GM13976 (cell line): ENCODE results near the gene RSRC1.

Experiments used
- DNase-seq: peaks from one replicate; pipeline ENCODE4 v3.0.0; 2012; ENCODE audit warnings: low spot score
- in situ Hi-C: fragments of 300-500 bp; cut with MboI; formaldehyde crosslinking; loops from one replicate; pipeline ENCODE4 v1.12.0; 2022; ENCODE audit warnings: low sequenced_read_pairs, mixed read lengths, inconsistent platforms; ENCODE audit not compliant: unreplicated experiment
- TF ChIP-seq, protein P1 (sequence below): IDR thresholded peaks from 2 replicates; pipeline ENCODE4 v1.5.1; 2012; ENCODE audit warnings: borderline replicate concordance, mild to moderate bottlenecking; ENCODE audit not compliant: insufficient read depth; ENCODE audit errors: extremely low read depth, missing control alignments, control extremely low read depth

RSRC1 gene

DNA sequence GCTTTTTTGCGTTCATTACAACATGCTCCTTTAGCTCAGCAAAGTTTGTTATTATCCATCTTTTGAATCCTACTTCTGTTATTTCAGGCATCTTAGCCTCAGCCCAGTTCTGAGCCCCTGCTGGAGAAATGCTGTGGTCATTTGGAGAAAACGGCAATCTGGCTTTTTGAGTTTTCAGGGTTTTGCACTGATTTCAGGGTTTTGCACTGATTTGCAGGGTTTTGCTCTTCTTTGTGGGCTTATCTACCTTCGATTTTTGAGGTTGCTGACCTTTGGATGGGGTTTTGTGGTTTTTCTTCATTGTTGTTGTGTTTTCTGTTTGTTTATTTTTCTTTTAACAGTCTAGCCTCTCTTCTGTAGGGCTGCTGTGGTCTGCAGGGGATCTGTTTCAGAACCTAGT lies 137.4 kb downstream of the RSRC1 start:
- TF ChIP-seq, protein P1, sequence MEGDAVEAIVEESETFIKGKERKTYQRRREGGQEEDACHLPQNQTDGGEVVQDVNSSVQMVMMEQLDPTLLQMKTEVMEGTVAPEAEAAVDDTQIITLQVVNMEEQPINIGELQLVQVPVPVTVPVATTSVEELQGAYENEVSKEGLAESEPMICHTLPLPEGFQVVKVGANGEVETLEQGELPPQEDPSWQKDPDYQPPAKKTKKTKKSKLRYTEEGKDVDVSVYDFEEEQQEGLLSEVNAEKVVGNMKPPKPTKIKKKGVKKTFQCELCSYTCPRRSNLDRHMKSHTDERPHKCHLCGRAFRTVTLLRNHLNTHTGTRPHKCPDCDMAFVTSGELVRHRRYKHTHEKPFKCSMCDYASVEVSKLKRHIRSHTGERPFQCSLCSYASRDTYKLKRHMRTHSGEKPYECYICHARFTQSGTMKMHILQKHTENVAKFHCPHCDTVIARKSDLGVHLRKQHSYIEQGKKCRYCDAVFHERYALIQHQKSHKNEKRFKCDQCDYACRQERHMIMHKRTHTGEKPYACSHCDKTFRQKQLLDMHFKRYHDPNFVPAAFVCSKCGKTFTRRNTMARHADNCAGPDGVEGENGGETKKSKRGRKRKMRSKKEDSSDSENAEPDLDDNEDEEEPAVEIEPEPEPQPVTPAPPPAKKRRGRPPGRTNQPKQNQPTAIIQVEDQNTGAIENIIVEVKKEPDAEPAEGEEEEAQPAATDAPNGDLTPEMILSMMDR = no peak
- no peak for DNase-seq
- in situ Hi-C loops = no loop called here

DNA sequence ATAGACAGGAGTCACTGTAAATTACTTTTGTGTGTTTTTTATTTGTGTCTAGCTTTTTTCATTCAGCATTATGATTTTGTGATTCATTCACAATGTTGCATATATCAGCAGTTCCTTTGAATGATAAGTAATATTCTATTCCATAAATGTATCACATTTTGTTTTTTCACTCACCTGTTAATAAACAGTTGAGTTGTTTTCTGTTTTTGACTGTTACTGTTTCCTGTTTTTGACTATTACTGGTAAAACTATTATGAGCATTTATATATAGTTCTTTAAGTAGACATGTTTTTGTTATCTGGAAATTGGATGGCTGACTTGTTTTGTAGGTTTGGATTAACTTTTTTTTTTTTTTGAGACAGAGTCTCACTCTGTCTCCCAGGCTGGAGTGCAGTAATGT lies 138.4 kb downstream of the RSRC1 start:
- no peak for DNase-seq
- in situ Hi-C loops = no loop called here
- TF ChIP-seq, protein P1 = no peak

DNA sequence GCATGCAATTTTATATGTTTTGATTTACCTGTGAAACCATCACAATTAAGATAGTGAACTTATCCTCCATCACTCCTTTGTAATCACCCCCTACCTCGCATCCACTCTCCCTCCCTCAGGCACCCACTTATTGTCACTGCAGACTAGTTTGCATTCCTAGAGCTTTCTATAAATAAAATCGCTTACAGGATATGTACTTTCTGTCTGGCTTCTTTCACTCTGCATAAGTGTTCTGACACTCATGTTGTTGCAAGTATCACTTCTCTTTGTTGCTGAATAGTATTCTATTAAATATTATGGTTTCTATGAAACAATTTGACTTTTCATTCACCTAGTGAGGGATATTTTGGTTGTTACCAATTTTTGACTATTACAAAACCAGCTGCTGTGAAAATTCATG lies 139.3 kb downstream of the RSRC1 start:
- TF ChIP-seq, protein P1 = no peak
- in situ Hi-C loops = no loop called here
- DNase-seq = no peak

DNA sequence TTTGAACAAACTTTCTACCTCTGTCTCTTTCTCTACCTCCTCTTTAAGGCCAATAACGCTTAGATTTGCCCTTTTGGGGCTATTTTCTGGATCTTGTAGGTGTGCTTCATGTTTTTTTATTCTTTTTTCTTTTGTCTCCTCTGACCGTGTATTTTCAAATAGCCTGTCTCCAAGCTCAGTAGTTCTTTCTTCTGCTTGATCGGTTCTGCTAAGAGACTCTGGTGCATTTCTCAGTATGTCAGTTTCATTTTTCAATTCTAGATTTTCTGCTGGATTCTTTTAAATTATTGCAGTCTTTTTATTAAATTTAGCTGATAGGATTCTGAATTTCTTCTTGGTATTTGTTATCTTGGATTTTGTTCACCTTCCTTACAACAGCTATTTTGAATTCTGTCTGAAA lies 148.7 kb downstream of the RSRC1 start:
- TF ChIP-seq, protein P1 = no peak
- DNase-seq = no peak
- in situ Hi-C loops = no loop called here

DNA sequence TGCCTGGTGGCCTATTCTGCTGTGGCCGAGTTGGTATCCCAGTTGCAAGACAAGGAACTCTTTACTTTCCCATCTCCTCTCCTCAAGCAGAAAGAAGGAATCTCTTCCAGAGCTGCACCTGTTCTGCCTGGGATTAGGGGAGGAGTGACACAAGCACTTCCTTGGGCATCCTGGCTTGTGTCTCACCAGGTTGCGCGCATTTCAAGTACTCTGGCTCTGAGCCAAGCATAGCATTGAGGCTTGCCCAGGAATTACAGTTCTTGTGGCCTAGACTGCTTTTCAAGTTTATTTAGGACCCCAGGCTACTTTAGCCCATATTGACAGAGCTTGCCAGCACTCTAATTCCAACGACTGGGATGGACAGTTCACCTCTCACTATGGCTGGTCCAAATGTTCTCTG lies 150.5 kb downstream of the RSRC1 start:
- TF ChIP-seq, protein P1 = no peak
- no peak for DNase-seq

DNA sequence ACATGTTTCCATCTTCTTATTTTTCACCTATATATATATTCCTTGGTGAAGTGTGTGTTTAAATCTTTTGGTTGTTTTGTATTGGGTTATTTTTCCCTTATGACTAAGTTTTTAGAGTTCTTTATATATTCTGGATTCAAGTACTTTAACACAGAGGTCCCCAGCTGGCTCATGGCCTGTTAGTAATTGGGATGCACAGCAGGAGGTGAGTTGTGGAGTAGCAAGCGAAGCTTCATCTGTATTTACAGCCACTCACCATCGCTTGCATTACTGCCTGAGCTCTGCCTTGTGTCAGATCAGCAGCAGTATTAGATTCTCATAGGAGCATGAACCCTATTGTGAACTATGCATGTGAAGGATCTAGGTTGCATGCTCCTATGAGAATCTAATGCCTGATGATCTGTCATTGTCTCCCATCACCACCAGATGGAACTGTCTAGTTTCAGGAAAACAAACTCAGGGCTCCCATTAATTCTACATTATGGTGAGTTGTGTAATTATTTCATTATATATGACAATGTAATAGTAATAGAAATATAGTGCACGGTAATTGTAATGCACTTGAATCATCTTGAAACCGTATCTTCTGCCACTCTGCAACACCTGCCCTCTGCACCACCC lies 151.6 kb downstream of the RSRC1 start:
- in situ Hi-C loops = no loop called here
- no peak for DNase-seq
- TF ChIP-seq, protein P1 = no peak

More for the DNA sequence above, 150.5 kb downstream of the RSRC1 start:
- in situ Hi-C loops = no loop called here

DNA sequence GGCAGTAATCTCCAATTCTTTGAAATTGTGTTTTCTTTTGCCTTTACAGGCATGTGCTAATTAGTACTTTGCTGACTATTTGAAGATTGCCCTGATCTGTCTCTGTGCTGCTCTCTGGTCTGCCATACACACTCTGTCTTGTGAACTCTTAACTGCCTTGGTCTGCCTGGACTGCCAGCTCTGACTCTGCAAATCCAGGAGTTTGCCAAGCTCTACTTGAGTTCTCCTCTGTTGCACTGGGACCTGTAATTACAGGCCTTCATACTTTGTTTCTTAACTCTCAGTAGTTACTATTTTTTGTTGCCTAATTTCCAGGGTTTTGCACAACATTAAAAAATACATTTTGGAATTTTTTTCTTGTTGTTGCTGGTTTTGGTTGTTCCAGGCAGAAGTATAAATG lies 155.0 kb downstream of the RSRC1 start:
- no peak for DNase-seq
- TF ChIP-seq, protein P1 = no peak
- in situ Hi-C loops = no loop called here
